Lower lobe of right lung (tissue), 2 donors: ENCODE measurements around the gene MYO1D. TPM values are rescaled to one million over a fixed set of nuclear protein-coding genes. Genes with fewer than 3 reads are reported as not detected.
"Not testable (repeated sequence)": the region's sequence is repeated elsewhere in the genome, so short reads cannot be mapped to it uniquely, and the experiment has no call there.

Source experiments
- ATAC-seq, 2 donors: fragments of 200-7000 bp; cut with Tn5 transposase; one replicate each; pipeline ENCODE4 v1.9.1; 2020 to 2022; ENCODE audit warnings: mild to moderate bottlenecking in 2 of 2, moderate library complexity in 2 of 2
- DNase-seq: peaks from one replicate; pipeline ENCODE4 v3.0.0-alpha.2; 2020
- H3K27ac ChIP-seq: fragments of 200-600 bp; one replicate; pipeline ENCODE4 v1.8.0; 2022
- H3K27me3 ChIP-seq: fragments of 200-600 bp; one replicate; pipeline ENCODE4 v1.8.0; 2022; ENCODE audit warnings: low read depth
- H3K36me3 ChIP-seq: fragments of 200-600 bp; one replicate; pipeline ENCODE4 v1.8.0; 2022; ENCODE audit warnings: mild to moderate bottlenecking
- H3K4me1 ChIP-seq: fragments of 200-600 bp; one replicate; pipeline ENCODE4 v1.8.0; 2022
- H3K4me3 ChIP-seq: fragments of 200-600 bp; one replicate; pipeline ENCODE4 v1.8.0; 2022; ENCODE audit warnings: mild to moderate bottlenecking
- H3K9me3 ChIP-seq: fragments of 200-600 bp; one replicate; pipeline ENCODE4 v1.8.0; 2022
- intact Hi-C: fragments of 100-400 bp; cut with DNase I; formaldehyde crosslinking; loops from one replicate; pipeline ENCODE4 v1.11.0; 2022
- total RNA-seq: library from RNA; stranded (reverse); fragmentation: NEBNext Ultra II Directional; extraction: Animal tissue kit (Norgen Biotek cat#: 25700); gene quantifications from one replicate; pipeline ENCODE4 v1.2.1, GENCODE V29; 2021
- TF ChIP-seq, protein P1 (sequence below): fragments of 200-600 bp; IDR thresholded peaks from one replicate; pipeline ENCODE4 v1.8.0; 2022; ENCODE audit warnings: antibody characterized with exemption, mild to moderate bottlenecking
- donor health status: DM: no; HTN: yes; CAD: no; lungs with severe emphysema.

The MYO1D gene
- total RNA-seq, 1 donor from 2014 or later: 58.0 TPM

DNA sequence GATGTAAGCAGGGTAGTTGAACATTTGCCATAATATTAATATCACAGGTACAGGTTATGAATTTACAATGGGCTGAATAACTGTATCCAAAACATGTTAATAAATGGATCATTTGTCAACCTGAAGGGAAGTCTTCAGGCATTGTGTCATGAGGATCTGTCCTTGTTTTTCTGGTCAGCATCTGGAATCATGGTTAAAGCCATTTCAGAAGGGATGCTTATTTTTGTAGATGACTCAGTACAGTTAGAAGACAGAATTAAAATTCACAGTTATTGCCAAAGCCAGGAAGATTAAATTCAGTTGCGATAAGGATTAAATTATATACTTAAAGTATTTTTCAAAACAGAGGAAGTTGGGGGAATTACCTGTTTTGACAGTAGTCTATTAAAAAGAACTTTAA is 424.6 kb downstream of the MYO1D start:
- no peaks in the 10 kb centered on the region for H3K9me3 ChIP-seq
- ATAC-seq: no peak
- DNase-seq: no peak
- no peak overlapping the region for H3K4me3 ChIP-seq
- H3K36me3 ChIP-seq: peaks cover 98% of the 10 kb centered on the region
- intact Hi-C loops: no loop called here
- peaks cover 2% of the 10 kb centered on the region for H3K4me1 ChIP-seq
- TF ChIP-seq, protein P1, sequence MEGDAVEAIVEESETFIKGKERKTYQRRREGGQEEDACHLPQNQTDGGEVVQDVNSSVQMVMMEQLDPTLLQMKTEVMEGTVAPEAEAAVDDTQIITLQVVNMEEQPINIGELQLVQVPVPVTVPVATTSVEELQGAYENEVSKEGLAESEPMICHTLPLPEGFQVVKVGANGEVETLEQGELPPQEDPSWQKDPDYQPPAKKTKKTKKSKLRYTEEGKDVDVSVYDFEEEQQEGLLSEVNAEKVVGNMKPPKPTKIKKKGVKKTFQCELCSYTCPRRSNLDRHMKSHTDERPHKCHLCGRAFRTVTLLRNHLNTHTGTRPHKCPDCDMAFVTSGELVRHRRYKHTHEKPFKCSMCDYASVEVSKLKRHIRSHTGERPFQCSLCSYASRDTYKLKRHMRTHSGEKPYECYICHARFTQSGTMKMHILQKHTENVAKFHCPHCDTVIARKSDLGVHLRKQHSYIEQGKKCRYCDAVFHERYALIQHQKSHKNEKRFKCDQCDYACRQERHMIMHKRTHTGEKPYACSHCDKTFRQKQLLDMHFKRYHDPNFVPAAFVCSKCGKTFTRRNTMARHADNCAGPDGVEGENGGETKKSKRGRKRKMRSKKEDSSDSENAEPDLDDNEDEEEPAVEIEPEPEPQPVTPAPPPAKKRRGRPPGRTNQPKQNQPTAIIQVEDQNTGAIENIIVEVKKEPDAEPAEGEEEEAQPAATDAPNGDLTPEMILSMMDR: no peak
- H3K27me3 ChIP-seq: no peaks in the 10 kb centered on the region
- H3K27ac ChIP-seq: no peak overlapping the region

DNA sequence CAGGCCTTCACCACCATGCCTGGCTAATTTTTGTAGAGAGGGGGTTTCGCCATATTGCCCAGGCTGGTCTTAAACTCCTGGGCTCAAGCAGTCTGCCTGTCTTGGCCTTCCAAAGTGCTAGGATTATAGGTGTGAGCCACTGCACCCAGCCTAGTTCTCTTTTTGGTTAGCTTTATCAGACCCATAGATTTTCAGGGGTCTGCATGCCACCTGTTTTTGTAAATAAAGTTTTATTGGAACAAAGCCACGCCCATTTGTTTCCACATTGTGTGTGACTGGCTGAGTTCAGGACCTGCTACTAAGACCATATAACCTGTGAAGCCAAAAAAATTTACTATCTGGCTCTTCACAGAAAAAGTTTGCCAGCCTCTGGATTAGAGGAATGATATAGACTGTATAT is 425.0 kb downstream of the MYO1D start:
- H3K36me3 ChIP-seq: peaks cover 98% of the 10 kb centered on the region
- intact Hi-C loops: no loop called here
- peaks cover 6% of the 10 kb centered on the region for H3K4me1 ChIP-seq
- no peak overlapping the region for H3K27ac ChIP-seq
- no peak overlapping the region for H3K4me3 ChIP-seq
- H3K9me3 ChIP-seq: no peaks in the 10 kb centered on the region
- no peak for ATAC-seq
- DNase-seq: no peak
- TF ChIP-seq, protein P1: no peak
- no peaks in the 10 kb centered on the region for H3K27me3 ChIP-seq

DNA sequence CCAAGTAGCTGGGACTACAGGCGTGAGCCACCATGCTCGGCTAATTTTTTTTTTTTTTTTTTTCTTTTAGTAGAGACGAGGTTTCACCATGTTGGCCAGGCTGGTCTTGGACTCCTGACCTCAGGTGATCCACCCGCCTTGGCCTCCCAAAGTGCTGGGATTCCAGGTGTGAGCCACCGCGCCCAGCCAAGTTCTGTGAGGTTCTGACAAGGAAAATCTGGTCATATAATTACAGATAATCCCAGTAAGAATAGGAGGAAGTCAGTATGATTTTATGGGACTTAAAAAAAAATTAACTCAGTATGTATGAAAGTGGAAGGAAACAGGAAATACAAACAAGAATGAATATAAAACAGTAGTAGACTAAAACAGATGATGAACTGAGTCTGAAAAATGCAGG is 426.5 kb downstream of the MYO1D start:
- H3K4me3 ChIP-seq, H3K27ac ChIP-seq, H3K27me3 ChIP-seq, ATAC-seq, intact Hi-C loops, DNase-seq, H3K9me3 ChIP-seq: not testable (repeated sequence)
- Histone ChIP-seq H3K4me1 (peaks cover 21% of the 10 kb centered on the region), H3K36me3 (peaks cover 85% of the 10 kb centered on the region)

DNA sequence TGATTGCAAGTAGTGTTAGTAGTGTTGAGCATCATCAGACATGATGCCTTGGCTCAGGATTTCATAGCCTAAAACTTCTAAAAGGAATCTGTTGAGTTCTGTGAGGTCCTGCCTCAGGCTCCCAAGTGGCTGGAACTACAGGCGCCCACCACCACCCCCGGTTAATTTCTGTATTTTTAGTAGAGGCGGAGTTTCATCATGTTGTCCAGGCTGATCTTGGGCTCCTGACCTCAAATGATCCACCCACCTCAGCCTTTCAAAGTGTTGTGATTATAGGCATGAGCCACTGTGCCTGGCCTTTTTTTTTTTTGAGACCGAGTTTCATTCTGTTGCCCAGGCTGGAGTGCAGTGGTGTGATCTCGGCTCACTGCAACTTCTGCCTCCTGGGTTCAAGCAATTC is 427.0 kb downstream of the MYO1D start:
- H3K36me3 ChIP-seq: peaks cover 81% of the 10 kb centered on the region
- TF ChIP-seq, protein P1: no peak
- DNase-seq (no peak), ATAC-seq (no peak)
- H3K27me3 ChIP-seq: no peaks in the 10 kb centered on the region
- no peak overlapping the region for H3K27ac ChIP-seq
- no peak overlapping the region for H3K4me3 ChIP-seq
- intact Hi-C loops: no loop called here
- H3K9me3 ChIP-seq: no peaks in the 10 kb centered on the region
- peaks cover 23% of the 10 kb centered on the region for H3K4me1 ChIP-seq

DNA sequence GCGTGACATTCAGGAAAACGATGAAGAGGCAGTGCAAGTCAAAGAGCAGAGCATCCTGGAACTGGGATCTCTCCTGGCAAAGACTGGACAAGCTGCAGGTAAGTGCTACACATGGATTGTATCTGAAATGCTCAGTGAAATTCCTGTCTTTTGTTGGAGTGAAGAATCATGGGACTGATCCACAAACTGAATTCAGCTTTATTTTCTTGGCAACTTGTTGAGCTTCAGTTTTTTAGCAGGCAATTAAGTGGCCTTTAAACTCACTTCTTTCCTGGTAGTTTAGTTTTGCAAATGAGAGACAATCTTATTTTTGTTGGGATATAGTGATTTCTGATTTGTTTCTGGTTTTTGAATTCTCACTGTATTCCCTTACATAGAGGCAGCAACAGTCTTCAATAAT is 430.0 kb downstream of the MYO1D start:
- H3K36me3 ChIP-seq: peaks cover 51% of the 10 kb centered on the region
- H3K27ac ChIP-seq: no peak overlapping the region
- no peaks in the 10 kb centered on the region for H3K9me3 ChIP-seq
- no peak for DNase-seq
- no peaks in the 10 kb centered on the region for H3K27me3 ChIP-seq
- TF ChIP-seq, protein P1: no peak
- H3K4me1 ChIP-seq: peaks cover 30% of the 10 kb centered on the region
- no peak overlapping the region for H3K4me3 ChIP-seq
- intact Hi-C loops: no loop called here
- ATAC-seq: no peak

DNA sequence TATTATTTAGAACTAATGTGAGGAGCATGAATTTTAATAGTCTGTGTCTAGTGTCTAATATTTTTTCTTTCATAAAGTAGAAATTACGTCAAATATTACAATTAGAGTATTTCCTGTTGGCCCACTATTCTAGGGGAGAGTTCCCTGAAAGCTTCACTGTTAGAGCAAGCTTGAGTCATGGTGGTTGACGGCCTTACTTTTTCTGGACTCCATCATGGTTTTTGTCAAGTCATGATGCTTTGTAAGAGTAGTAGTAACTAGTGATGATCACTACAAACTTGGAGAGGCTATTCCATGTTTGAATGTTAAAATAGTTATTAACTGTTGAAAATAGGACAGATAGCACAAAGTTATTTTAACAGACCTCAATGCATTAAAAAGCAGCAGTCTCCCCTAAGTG is 431.0 kb downstream of the MYO1D start:
- ATAC-seq (no peak), DNase-seq (no peak)
- H3K4me3 ChIP-seq: peak overlapping the region; percentile 100
- H3K9me3 ChIP-seq: no peaks in the 10 kb centered on the region
- TF ChIP-seq, protein P1: no peak
- H3K27ac ChIP-seq: no peak overlapping the region
- peaks cover 41% of the 10 kb centered on the region for H3K36me3 ChIP-seq
- intact Hi-C loops: no loop called here
- H3K4me1 ChIP-seq: peaks cover 30% of the 10 kb centered on the region
- H3K27me3 ChIP-seq: no peaks in the 10 kb centered on the region
